Measurements from ENCODE around the gene CFAP299. TPM values are rescaled to one million over a fixed set of nuclear protein-coding genes. Genes with fewer than 3 reads are reported as not detected.
"Not testable (repeated sequence)": the region's sequence is repeated elsewhere in the genome, so short reads cannot be mapped to it uniquely, and the experiment has no call there.

The CFAP299 gene
- polyA plus RNA-seq, 1 experiment = 3.3 TPM

GRCh38 chr4:80425124-80426100 lies 89.9 kb downstream of the CFAP299 start:
- ChIA-PET CTCF (no interaction called here), POLR2A (interaction anchor here (0.6 kb wide), 1 partner anchor 11 kb away, joined by 4 read pairs; no protein-coding TSS in a partner anchor)
- TF ChIP-seq CTCF (IDR thresholded peaks at IDR 0.05; ENCODE audit: insufficient read depth, low read depth, low read length) = no peak
- no peaks in the 10 kb centered on the region for H3K36me3 ChIP-seq (ENCODE audit: control insufficient read depth, insufficient read depth, low read length)
- no peak for DNase-seq (ENCODE audit: low read depth)
- H3K4me3 ChIP-seq (ENCODE audit: low read depth, low read length) = no peak overlapping the region
- no peaks in the 10 kb centered on the region for H3K27me3 ChIP-seq (ENCODE audit: control insufficient read depth, insufficient read depth, low read length)

- TF ChIP-seq CTCF (IDR thresholded peaks at IDR 0.05; ENCODE audit: insufficient read depth, low read depth, low read length) = no peak
- DNase-seq (ENCODE audit: low read depth) = no peak
- ChIA-PET POLR2A (no interaction called here), CTCF (interaction anchor here (2.3 kb wide), 1 partner anchor 19 kb away, joined by 4 read pairs; no protein-coding TSS in a partner anchor)
- no peaks in the 10 kb centered on the region for H3K36me3 ChIP-seq (ENCODE audit: control insufficient read depth, insufficient read depth, low read length)
- H3K4me3 ChIP-seq (ENCODE audit: low read depth, low read length) = no peak overlapping the region
- no peaks in the 10 kb centered on the region for H3K27me3 ChIP-seq (ENCODE audit: control insufficient read depth, insufficient read depth, low read length)
Measured at GRCh38 chr4:80431203-80431965, 95.9 kb downstream of the CFAP299 start.

- no peak for DNase-seq (ENCODE audit: low read depth)
- no peaks in the 10 kb centered on the region for H3K36me3 ChIP-seq (ENCODE audit: control insufficient read depth, insufficient read depth, low read length)
- POLR2A ChIA-PET = no interaction called here
- no peaks in the 10 kb centered on the region for H3K27me3 ChIP-seq (ENCODE audit: control insufficient read depth, insufficient read depth, low read length)
- CTCF ChIA-PET = no interaction called here
- no peak for TF ChIP-seq CTCF (IDR thresholded peaks at IDR 0.05; ENCODE audit: insufficient read depth, low read depth, low read length)
- H3K4me3 ChIP-seq (ENCODE audit: low read depth, low read length) = no peak overlapping the region
Measured at GRCh38 chr4:80434238-80434637, 98.7 kb downstream of the CFAP299 start.

GRCh38 chr4:80438016-80438415 lies 102.5 kb downstream of the CFAP299 start:
- ChIA-PET POLR2A (no interaction called here), CTCF (no interaction called here)
- Histone ChIP-seq H3K4me3 (ENCODE audit: low read depth, low read length) (no peak overlapping the region), H3K36me3 (ENCODE audit: control insufficient read depth, insufficient read depth, low read length) (no peaks in the 10 kb centered on the region), H3K27me3 (ENCODE audit: control insufficient read depth, insufficient read depth, low read length) (no peaks in the 10 kb centered on the region)
- no peak for DNase-seq (ENCODE audit: low read depth)
- no peak for TF ChIP-seq CTCF (IDR thresholded peaks at IDR 0.05; ENCODE audit: insufficient read depth, low read depth, low read length)

- H3K4me3 ChIP-seq (ENCODE audit: low read depth, low read length); H3K27me3 ChIP-seq (ENCODE audit: control insufficient read depth, insufficient read depth, low read length); H3K36me3 ChIP-seq (ENCODE audit: control insufficient read depth, insufficient read depth, low read length); DNase-seq (ENCODE audit: low read depth); POLR2A ChIA-PET; CTCF ChIA-PET: not testable (repeated sequence)
Measured at GRCh38 chr4:80439294-80440061, 103.9 kb downstream of the CFAP299 start.

Data from BJ (cell line).